HEK293 (cell line): Measurements from ENCODE around the gene GTF2H4.

Experiments used
- HOXC10 ChIP-seq: sonication (generic); formaldehyde crosslinking; IDR thresholded peaks from 2 replicates; pipeline ENCODE4 v1.8.1; 2023; ENCODE audit warnings: mild to moderate bottlenecking, missing genetic modification reagents
- KLF16 ChIP-seq: fragments of 450-650 bp; formaldehyde crosslinking; IDR thresholded peaks from 2 replicates; pipeline ENCODE4 v1.5.1; 2017; ENCODE audit warnings: missing biosample characterization, missing genetic modification characterization
- ZBTB20 ChIP-seq: fragments of 450-650 bp; formaldehyde crosslinking; IDR thresholded peaks from 2 replicates; pipeline ENCODE4 v1.5.1; 2016; ENCODE audit warnings: missing biosample characterization, missing genetic modification characterization
- ZNF157 ChIP-seq: fragments of 450-650 bp; formaldehyde crosslinking; IDR thresholded peaks from 2 replicates; pipeline ENCODE4 v1.5.1; 2016; ENCODE audit warnings: missing biosample characterization, missing genetic modification characterization
- ZNF223 ChIP-seq: fragments of 450-650 bp; formaldehyde crosslinking; IDR thresholded peaks from 2 replicates; pipeline ENCODE4 v1.5.1; 2016; ENCODE audit warnings: missing biosample characterization, missing genetic modification characterization
- ZNF510 ChIP-seq: fragments of 450-650 bp; formaldehyde crosslinking; IDR thresholded peaks from 2 replicates; pipeline ENCODE4 v1.5.1; 2018; ENCODE audit warnings: mild to moderate bottlenecking, missing genetic modification characterization, missing biosample characterization; ENCODE audit not compliant: insufficient replicate concordance
- ZNF558 ChIP-seq: fragments of 450-650 bp; formaldehyde crosslinking; IDR thresholded peaks from 2 replicates; pipeline ENCODE4 v1.5.1; 2016; ENCODE audit warnings: missing biosample characterization, missing genetic modification characterization
- ZNF768 ChIP-seq: fragments of 450-650 bp; formaldehyde crosslinking; IDR thresholded peaks from 2 replicates; pipeline ENCODE4 v1.5.1; 2018; ENCODE audit warnings: missing biosample characterization, mild to moderate bottlenecking, missing genetic modification characterization
- ZNF792 ChIP-seq: fragments of 450-650 bp; formaldehyde crosslinking; IDR thresholded peaks from 2 replicates; pipeline ENCODE4 v1.5.1; 2016; ENCODE audit warnings: missing biosample characterization, missing genetic modification characterization
- TF ChIP-seq, protein P1 (sequence below): fragments of 450-650 bp; formaldehyde crosslinking; IDR thresholded peaks from 2 replicates; pipeline ENCODE4 v1.5.1; 2016; ENCODE audit warnings: missing biosample characterization, missing genetic modification characterization
- TF ChIP-seq, protein P2 (sequence below): fragments of 450-650 bp; formaldehyde crosslinking; IDR thresholded peaks from 2 replicates; pipeline ENCODE4 v1.5.1; 2016; ENCODE audit warnings: missing biosample characterization, missing genetic modification characterization
- TF ChIP-seq, protein P3 (sequence below): fragments of 450-650 bp; IDR thresholded peaks from 2 replicates; pipeline ENCODE4 v1.5.1; 2018; ENCODE audit warnings: missing biosample characterization, missing genetic modification characterization

DNA sequence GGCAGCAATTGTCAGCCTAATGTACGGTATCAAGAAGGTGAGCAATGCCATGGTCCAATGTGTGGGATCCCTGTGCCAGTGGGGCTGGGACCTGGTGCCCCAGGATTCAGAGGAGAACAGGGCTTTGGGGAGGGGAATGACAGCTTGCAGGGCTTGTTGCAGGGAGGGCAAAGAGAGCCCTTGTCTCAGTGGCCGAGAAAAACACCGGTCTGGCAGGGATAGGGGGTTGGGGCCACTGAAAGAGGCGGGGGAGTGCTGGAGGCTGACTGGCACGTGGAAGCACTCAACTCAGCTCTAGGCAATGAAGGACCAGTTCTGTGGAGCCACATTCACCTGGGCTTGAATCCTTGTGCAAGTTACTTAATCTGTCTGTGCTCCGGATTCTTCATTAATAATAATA lies 29.3 kb downstream of the GTF2H4 start:
- TF ChIP-seq, protein P1, sequence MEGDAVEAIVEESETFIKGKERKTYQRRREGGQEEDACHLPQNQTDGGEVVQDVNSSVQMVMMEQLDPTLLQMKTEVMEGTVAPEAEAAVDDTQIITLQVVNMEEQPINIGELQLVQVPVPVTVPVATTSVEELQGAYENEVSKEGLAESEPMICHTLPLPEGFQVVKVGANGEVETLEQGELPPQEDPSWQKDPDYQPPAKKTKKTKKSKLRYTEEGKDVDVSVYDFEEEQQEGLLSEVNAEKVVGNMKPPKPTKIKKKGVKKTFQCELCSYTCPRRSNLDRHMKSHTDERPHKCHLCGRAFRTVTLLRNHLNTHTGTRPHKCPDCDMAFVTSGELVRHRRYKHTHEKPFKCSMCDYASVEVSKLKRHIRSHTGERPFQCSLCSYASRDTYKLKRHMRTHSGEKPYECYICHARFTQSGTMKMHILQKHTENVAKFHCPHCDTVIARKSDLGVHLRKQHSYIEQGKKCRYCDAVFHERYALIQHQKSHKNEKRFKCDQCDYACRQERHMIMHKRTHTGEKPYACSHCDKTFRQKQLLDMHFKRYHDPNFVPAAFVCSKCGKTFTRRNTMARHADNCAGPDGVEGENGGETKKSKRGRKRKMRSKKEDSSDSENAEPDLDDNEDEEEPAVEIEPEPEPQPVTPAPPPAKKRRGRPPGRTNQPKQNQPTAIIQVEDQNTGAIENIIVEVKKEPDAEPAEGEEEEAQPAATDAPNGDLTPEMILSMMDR (tag by site-specific recombination), result no peak
- TF ChIP-seq HOXC10 (CRISPR knock-in tag) (no peak), ZNF157 (tag by site-specific recombination) (no peak), KLF16 (tag by site-specific recombination) (no peak), ZNF792 (no peak), ZNF768 (tag by site-specific recombination) (no peak), ZNF223 (no peak), ZBTB20 (tag by site-specific recombination) (no peak), ZNF510 (no peak), ZNF558 (tag by site-specific recombination) (no peak)
- TF ChIP-seq, protein P2, sequence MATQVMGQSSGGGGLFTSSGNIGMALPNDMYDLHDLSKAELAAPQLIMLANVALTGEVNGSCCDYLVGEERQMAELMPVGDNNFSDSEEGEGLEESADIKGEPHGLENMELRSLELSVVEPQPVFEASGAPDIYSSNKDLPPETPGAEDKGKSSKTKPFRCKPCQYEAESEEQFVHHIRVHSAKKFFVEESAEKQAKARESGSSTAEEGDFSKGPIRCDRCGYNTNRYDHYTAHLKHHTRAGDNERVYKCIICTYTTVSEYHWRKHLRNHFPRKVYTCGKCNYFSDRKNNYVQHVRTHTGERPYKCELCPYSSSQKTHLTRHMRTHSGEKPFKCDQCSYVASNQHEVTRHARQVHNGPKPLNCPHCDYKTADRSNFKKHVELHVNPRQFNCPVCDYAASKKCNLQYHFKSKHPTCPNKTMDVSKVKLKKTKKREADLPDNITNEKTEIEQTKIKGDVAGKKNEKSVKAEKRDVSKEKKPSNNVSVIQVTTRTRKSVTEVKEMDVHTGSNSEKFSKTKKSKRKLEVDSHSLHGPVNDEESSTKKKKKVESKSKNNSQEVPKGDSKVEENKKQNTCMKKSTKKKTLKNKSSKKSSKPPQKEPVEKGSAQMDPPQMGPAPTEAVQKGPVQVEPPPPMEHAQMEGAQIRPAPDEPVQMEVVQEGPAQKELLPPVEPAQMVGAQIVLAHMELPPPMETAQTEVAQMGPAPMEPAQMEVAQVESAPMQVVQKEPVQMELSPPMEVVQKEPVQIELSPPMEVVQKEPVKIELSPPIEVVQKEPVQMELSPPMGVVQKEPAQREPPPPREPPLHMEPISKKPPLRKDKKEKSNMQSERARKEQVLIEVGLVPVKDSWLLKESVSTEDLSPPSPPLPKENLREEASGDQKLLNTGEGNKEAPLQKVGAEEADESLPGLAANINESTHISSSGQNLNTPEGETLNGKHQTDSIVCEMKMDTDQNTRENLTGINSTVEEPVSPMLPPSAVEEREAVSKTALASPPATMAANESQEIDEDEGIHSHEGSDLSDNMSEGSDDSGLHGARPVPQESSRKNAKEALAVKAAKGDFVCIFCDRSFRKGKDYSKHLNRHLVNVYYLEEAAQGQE (tag by site-specific recombination), result no peak
- TF ChIP-seq, protein P3, sequence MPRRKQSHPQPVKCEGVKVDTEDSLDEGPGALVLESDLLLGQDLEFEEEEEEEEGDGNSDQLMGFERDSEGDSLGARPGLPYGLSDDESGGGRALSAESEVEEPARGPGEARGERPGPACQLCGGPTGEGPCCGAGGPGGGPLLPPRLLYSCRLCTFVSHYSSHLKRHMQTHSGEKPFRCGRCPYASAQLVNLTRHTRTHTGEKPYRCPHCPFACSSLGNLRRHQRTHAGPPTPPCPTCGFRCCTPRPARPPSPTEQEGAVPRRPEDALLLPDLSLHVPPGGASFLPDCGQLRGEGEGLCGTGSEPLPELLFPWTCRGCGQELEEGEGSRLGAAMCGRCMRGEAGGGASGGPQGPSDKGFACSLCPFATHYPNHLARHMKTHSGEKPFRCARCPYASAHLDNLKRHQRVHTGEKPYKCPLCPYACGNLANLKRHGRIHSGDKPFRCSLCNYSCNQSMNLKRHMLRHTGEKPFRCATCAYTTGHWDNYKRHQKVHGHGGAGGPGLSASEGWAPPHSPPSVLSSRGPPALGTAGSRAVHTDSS (tag by site-specific recombination), result no peak
